Forelimb muscle (tissue), 1 donor: ENCODE measurements around the gene SCML1. TPM values are rescaled to one million over a fixed set of nuclear protein-coding genes. Genes with fewer than 3 reads are reported as not detected.

Source experiments
- DNase-seq: peaks from one replicate; pipeline ENCODE4 v3.0.0-alpha.2; 2013; ENCODE audit warnings: low read depth
- polyA plus RNA-seq: library from polyadenylated mRNA; unstranded; fragments of 120-200 nt; gene quantifications from one replicate; pipeline ENCODE4 v1.2.1, GENCODE V29; 2013; ENCODE audit not compliant: insufficient read length

The SCML1 gene, protein sequence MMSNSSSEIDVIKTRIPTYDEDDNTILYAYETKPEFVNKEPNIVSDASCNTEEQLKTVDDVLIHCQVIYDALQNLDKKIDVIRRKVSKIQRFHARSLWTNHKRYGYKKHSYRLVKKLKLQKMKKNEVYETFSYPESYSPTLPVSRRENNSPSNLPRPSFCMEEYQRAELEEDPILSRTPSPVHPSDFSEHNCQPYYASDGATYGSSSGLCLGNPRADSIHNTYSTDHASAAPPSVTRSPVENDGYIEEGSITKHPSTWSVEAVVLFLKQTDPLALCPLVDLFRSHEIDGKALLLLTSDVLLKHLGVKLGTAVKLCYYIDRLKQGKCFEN
- polyA plus RNA-seq, result 13.6 TPM

DNA sequence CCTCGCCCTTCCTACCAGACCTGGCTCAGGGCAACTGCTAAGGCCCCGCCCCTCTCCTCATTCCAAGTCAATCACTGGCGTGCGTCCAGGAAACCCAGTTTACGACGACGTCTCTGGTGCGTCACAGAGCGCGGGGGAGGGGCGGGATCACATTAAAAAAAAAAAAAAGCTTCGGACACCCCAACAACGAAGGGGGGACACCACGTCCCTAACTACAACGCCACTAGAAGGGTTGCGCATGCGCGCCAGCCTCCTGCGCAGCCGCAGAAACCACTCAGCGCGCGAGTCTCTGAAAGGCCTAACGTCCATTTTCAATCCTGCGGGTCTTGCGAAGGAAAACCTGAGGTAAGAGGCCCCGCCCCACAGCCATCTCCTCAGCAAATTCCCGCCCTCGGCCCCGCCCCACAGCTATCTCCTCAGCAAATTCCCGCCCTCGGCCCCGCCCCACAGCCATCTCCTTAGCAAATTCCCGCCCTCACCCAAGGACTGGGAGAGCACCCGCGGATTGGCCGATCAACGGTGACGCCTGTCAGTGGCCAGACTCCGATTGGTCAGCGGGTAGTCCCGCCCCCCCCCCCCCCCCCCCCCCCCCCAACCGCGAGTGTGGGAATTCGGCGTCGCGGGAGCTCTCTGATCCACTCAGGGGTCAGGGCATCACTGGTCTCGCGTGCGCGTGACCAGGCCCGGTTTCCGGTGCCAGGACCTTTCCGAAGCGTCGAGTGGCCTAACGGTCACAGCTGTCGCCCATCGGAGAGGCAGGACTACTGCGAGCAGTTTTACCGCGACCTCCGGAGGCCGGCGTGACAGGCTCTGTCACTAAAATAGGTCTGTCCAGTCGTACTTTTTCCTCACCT is at the start of gene SCML1:
TSS of gene SCML1 (plus strand) at position 638 of the 854 bp plus-strand sequence. CDS start 6,694 bp downstream, outside the sequence.
- DNase-seq, result peak; percentile 78

DNA sequence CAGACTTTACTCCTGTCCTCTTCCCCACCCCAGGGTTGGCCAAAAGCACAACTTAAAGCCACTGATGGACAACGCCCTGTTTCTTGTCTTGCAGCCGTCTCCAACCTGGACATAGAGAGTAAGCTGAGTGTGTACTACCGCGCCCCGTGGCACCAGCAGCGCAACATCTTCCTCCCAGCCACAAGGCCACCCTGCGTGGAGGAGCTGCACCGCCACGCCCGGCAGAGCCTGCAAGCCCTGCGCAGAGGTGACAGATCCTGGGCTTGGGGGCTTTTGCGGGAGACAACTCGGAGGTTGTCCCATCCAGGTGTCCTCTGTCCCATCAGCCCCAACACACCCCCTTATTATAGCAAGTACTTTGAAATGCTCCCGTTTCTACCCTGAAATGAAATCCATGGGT is 49.6 kb upstream of the SCML1 start:
- no peak for DNase-seq

DNA sequence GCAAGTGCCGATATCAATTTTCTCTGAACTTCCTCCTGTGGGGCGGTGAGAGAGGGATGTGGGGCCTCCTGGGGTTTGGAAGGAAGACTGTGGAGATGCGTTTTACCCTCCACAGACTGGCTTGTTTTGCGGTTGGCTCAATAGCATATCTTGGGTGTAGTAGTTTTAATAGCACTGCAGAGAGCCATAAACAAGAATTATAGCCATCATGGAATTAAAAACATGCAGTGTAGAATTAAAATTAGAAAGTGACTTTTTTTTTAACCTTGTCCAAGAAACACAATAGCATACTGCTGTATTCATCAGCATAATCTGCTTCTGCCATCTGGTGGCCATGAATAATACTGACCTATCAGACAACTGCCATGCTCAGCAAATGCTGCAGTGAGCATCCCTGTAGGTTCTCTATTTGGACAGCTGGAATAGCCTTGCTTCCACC is 47.3 kb upstream of the SCML1 start:
- DNase-seq, result peak; percentile 67

DNA sequence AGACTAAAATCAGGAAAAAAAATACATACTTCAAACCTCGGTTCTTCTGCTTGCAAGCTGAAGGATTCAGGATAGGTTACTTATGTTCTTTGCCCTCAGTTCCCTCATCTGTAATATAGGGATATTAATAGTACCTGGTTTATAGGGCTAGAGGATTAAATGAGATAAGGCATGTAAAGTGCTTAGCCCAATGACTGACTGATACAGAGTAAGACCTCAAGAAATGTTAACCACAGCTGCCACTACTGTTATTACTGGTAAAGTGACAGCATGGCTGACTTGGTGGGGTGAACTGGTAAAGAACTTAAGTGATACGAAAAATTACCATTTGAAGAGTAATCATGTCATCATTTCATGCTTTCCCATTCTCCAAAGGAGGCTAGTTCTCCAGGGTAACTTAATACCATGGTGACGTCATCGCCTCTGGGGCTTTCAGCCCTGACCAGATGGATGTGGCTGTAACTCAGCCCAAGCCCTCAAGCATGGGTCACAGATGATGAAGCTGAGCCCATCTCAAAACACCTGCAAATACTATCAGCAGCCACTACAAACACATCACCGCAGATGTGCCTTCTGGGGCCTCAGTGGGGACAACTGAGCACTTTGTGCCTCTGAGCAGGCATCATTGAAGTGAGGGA is 44.5 kb upstream of the SCML1 start:
- DNase-seq, result no peak

DNA sequence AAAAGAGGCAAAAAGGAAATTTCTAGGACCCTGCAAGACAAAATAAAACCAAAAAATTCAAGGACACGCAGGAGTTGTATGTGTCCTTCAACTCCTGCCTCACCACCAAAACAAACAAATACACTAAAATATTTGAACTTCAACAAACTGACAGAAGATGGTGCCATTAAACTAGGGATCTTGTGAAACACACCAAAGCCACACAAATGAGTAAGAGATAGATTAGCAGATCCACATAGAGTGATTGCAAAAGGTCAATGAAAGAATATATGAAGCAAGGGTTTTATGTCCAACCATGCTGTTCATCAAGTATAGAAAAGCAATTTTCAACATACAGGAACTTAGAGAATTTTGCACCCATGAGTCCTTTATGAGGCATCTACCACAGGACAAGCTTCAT is 40.1 kb upstream of the SCML1 start:
- no peak for DNase-seq

DNA sequence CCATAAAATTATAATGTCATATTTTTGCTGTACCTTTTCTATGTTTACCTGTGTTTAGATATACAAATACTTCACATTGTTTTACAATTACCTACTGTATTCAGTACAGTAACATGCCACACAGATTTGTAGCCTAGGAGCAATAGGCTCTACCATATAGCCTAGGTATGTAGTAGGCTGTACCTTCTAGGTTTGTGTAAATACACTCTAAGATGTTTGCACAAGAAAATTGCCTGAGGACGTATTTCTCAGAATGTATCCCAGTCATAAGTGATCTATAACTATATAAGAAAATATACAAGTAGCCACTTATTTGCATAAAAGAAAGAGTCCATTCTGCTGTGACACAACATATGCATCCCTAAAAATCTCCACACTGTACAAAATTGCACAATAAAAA is 36.3 kb upstream of the SCML1 start:
- DNase-seq, result no peak

DNA sequence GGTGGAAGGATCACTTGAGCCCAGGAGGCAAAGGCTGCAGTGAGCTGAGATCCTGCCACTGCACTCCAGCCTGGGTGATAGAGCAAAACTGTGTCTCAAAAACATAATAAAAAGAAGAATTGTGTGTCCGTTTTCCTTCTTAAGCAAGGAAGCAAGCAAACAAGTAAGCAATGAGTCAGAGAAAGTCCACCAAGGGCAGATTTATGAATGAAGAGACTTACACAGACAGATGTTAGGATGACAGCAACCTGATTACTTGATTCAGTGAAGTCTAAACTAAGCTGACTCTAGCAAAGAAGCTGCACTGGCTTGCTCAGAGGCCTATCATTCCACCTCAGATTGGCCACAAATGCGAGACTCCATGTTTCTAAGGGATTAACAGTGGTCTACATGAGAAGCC is 34.1 kb upstream of the SCML1 start:
- DNase-seq, result no peak

DNA sequence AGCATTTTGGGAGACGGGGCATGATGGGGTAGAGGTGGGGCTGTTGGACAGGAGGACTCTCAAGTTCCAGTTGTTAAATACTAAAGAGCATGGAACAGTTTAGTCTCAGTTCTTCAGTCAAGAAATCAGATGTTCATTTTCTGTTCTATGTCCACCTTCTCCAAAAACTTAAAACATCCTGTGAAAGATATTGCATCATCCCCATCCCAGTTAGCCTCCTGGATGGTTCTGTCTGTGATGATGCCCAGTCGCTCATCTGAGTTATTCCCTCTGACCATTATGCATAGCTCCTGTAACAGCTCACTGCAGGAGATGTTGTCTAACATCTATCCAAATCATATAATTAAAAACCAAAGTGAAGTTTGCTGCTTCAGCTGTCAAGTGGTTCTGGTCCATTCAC is 32.1 kb upstream of the SCML1 start:
- DNase-seq, result no peak

DNA sequence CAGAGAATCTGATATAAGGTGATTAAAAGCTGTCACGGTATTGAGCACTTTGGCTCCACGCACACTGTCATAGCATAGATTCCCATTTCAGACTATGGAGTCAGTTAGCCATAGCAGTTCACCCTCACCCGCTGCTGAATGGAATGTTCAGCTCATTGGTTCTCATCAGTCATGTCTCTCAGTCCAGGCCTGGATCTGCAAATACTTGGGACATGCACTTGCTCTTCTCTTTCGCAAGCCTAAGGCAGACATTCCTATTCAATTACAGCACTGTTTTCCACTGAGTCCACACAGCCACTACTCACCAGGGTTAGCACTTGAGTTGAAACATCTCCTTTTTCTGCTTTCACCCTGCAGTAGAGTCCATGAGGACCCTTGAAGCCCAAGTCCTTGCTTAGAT is 30.6 kb upstream of the SCML1 start:
- no peak for DNase-seq

DNA sequence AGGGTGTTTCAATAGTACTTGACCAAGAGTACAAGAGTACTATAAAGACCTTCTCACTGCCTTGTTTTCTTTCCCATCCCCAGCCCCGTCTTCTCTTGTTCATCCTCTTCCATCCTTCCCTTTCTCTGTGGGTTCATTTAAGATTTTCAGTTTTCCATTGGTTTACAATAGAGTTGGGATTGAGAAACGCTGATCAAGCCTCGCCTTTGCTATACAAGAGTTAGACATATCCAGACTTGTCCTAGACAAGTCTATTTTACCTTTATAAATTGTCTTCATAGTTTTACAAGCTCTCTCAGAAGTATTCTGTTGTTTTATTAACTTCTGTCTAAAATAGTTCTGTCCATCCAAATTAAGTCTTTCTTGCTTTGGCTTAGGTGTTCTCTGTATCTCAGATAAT is 29.6 kb upstream of the SCML1 start:
- DNase-seq, result no peak

DNA sequence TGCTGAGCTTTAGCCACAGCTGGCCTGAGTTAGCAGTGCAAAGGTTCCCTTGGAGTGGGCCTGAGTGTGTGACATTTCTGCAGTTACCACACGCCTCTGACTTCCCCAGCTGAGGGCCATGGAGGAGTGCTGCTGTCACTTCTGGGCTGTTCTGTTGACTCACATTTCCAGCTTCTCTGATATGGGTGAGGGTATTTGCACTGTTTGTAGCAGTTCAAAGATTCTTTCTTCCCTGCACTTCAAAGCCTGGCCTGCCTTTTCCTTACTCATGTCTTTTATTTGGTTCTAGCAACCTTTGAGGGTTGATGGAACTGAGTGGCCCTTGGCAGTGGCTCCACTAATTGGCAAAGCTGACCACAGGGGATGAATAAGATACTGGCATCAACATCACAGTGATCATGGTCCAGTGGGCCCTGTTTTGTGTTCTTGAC is 26.4 kb upstream of the SCML1 start:
- DNase-seq, result no peak

DNA sequence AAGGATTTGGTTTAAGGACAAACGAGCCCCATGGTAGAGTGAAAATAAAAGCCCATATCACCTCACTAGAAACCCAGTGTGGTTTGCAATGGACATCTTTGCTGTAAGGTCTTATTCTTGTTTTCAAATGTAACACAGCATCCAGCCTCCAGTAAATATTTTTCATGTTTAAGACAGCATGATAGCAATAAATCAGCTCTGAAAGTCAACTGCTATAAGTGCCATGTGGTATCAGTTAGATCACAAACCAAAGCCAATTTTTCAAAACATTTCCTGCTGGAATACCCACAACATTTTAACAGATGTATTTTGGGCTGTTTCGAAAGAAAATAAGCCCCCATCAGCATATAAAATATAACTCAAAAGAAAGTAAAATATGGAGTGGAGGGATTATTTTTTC is 24.0 kb upstream of the SCML1 start:
- no peak for DNase-seq

DNA sequence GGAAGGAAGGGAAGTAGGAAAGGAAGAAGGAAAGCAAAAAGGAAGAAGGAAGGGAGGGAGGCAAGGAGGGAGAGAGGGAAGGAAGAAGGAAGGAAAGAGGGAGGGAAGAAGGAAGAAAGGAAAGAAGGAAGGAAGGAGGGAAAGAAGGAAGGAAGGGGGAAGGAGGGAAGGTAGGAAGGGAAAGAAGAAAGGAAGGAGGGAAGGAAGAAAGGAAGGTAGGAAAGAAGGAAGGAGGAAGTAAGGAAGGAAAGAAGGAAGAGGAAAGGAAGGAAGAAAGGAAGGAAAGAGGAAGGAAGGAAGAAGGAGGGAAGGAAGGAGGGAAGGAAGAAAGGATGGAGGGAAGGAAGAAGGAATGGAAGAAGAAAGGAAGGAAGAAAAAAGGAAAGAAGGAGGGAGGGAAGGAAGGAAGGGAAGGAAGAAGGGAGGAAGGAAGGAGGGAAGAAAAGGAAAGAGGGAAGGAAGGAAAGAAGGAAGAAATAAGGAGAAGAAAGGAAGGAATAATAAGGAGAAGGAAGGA is 18.6 kb upstream of the SCML1 start:
- DNase-seq, result no peak

DNA sequence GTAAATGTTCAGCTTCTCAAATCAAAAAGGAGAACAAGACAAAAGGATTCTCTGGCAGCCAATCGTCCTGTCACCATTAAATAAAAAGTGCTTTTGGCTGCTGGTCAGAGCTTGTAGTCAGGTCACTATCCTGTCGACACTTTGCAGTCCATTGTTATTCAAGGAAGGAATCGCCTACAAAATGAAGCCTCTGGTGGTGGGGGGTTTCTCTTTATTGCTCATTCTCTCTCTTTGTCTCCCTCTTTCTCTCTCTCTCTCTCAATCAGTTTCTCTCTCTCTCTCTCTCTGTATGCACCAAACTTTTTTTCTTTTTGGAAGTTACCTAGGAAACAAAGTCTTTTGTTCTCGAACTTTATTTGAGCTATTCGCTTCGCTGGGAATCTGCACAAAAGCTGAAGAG is 17.6 kb upstream of the SCML1 start:
- DNase-seq, result no peak

DNA sequence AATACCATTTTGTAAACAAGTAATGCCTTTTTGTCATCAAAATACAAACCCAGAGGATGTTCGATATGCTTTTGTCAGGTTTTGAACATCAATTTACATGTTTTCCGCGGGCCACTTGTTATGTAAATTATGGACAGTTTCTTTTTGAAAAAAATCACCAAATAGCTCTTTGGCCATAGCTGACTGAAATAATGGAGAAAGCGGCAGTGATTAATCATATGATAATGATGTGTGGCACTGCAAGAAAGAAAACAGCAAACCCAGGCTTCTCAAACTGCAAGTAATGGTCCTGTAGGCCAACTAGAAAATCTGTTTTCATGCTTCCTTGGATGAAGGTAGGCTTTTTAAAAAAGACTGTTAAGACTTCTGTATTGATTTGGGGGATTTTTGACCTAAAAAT is 15.6 kb upstream of the SCML1 start:
- no peak for DNase-seq

DNA sequence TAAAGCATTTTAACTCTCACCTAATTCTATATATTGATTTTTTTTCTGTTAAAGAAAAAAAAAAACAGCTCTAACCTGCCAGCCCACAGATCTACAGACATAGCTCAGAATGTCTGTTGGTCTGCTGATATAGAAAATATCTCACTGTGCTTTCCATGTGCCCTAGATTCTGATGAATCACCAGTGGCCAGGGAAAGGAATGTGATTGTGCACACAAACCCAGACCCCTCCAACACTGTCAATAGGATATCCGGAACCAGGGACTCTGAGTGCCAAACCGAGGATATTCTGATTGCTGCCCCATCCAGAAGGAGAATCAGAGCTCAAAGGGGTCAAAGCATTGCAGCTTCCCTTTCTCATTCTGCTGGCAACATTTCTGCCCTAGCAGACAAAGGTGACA is 12.1 kb upstream of the SCML1 start:
- no peak for DNase-seq

DNA sequence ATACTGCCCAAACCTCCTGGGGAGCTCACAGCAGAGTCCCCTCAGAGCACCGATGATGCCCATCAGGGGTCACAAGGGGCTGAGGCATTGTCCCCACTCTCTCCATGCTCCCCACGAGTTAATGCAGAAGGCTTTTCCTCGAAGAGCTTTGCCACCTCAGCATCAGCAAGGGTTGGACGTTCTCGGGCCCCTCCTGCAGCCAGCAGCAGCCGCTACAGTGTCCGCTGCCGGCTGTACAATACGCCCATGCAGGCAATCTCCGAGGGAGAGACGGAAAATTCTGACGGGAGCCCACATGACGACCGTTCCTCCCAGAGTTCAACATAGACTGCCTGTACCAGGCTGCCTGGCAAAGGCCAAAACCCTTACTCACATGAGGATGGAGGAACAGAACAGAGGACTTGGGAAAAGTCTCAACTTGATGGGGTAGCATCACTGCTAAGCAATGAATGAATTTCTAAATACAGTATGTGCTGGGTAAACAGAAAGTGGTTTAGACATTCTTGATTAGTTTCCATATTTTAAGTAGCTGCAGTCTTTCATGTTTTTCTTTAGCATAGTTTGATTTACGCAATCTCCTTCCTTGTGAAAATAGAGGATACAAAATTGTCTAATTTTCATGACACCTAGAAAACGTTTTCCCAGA is 5.0 kb upstream of the SCML1 start:
- DNase-seq, result no peak

DNA sequence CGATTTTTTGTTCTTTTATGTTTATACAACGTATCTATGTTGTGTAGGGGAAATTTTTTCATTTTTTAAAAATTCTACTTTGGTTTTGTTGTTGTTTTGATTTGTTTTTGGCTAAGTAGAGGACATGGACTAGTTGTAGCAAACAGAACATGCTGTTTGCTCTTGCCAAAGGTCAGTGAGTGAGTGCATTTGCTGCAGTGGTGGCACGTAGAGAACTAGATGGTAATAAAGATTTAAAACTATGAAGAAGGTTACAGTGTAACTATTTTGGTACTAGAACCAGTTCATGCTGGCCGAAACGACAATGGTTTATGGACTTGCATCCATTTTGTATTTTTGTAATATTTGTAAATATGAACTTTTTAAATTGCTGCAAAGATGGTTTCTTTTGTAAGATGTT is 1.9 kb upstream of the SCML1 start:
- DNase-seq, result no peak

DNA sequence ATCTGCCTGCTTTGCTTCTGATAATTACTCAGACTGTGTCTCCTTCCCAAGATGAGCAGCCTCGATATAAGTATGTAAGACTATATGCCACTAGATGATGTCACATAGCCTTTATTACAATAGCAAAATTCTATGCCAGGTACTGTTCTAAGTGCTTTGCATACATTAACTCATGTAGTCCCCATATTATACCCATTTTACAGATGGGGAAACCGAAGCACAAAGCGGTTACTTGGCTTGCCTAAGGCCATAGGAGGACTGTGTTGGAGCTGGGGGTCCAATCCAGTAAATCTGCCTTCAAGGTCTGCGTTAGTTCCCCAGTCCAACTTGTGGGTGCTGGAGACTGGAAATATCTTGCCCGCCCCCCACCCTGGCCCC is 826 bp upstream of the SCML1 start:
- DNase-seq, result no peak

DNA sequence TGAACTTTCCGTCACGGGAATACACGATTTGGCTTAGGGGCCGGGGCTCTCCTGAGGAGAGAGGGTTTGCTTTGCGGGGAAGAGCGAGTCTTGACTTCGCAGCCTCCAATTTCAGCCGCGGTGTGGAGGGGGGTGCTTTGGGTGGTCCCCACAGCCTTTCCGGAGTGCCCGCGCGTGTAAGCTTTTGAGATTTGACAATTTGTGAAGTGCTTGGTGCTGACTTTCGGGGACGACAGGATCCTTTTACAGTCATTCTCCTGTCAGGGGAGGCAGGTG is 355 bp downstream of the SCML1 start:
- DNase-seq, result no peak

DNA sequence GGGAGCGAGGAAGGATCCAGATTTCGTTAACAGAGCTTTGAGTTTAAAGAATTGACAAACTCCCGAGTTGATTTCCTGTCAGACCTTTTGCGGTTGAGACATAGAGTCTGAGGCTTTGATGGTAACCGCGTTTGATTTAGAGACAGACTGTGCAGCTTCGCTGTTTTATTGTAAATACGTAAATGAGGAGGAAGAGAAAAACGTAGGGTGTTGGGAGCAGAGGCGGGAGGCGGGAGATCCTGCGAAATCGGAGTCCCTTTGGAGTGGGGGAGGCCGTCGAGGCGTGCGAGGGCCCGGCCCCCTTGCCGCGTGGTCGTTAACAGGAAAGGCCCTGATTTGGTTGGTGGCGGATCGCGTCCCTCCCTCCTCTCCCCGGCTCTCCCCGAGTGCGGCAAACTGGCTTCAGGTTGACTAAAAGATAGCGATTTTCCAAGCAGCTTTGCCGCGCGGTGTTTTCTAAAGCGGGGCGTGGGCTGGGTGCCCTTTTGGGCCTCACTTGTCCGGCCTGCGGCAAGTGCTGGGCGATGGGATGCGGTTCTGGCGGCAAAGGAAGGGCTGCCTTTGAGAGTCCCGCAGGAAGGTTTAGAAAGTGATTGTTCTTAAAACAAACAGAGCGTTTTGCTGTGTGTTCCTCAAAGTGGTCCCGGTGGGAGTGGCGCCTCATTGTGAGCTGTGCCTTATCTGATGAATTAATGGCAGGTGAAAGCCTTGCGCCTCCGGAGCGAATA is 857 bp downstream of the SCML1 start:
- DNase-seq, result no peak
